GM21723 (cell line): ENCODE data around the gene KDM5B.

Source experiments
- ATAC-seq: cut with Tn5 transposase; IDR thresholded peaks from one replicate; pipeline ENCODE4 v1.9.1; 2021; ENCODE audit warnings: mild to moderate bottlenecking, moderate library complexity; ENCODE audit not compliant: unreplicated experiment

Gene KDM5B

DNA sequence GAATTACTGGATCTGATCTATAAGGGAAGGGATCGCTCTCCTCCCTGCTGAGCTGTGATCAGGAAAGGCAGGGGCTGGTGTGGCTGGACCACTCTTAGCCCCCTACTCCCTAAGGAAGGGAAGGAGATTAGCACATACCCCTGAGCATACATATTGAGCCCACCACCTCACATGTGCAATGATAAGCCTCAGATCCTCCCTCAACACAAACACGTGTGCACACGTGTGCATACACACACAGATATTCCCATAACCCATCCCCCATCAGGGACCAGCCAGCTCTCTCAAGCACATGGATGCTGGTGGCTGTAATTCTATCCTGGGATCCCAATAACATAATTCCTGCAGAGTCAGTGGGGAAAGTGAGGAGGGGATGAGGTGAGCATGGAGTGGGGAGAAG lies 119.1 kb downstream of the KDM5B start:
- no peak for ATAC-seq

DNA sequence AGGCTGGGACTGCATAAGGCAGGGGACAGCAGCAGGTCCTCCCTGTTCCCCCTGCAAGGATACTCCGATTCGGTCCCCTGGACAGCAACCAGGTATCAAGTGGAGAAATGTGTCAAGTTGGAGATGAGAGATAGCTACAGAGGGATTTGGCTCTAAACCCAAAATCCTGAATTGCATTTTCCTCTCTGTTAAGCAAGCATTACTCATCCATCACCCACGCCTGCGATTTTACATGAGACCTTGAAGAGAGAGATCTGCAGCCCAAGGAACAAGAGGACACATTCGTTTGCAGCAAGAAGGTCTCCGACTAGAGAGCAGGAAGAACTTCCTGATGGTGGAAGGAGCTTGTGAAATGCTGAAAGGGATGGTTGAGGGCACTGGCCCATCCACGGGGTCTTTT lies 119.8 kb downstream of the KDM5B start:
- ATAC-seq: no peak

DNA sequence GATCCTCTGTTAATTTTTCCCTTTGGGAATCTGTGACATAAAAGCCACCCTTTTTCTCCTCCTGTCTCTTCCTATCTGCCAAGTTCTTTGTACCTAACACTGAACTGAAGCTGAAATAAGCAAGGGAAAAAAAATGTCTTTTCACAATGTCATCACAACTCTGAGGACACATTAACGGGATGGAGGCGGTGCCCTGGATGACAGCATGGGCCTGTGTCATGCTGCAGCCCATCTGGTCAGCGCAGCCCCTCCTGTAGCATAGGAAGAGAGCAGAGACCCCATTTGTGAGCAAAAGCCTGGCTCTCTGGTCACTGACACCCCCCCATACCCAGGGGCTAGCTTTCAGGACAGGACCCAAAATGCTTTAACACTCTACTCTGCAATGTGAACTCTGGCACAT lies 120.4 kb downstream of the KDM5B start:
- ATAC-seq: no peak

DNA sequence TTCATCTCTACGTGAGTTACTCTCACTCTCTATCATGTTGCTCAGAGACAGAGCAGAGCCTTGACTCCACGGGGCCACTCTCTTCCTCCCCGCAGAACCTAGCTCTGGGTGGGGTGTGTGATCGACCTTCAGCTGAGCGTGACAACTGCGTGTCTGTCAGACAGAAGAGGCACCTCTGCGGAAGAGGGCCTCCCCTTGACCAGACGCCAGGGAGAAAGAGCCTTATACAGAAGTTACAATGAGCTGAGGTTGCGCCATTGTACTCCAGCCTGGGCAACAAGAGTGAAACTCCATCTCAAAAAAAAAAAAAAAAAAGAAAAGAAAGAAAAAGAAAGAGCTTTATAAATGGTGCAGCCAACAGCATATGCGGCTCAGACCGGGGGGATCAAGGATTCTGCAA lies 120.9 kb downstream of the KDM5B start:
- no peak for ATAC-seq

DNA sequence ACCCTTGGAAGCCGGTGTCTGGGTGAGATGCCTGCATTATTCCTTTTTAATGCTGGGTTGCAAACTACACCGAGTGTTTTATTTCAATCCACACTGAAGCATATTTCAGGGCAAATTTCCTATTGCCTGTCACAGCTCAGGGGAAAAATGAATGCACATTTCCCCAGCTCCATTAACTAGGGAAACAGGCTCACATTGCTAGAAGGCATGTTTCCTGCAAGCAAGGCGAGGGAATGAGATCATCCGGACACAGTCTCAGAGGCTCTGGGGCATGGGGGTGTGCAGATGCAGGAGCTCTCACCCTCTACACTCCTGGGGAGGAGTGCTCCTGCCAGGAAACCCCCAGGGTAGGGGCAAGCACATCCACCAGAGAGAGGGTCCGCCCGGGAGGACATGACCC lies 122.6 kb downstream of the KDM5B start:
- ATAC-seq: no peak

DNA sequence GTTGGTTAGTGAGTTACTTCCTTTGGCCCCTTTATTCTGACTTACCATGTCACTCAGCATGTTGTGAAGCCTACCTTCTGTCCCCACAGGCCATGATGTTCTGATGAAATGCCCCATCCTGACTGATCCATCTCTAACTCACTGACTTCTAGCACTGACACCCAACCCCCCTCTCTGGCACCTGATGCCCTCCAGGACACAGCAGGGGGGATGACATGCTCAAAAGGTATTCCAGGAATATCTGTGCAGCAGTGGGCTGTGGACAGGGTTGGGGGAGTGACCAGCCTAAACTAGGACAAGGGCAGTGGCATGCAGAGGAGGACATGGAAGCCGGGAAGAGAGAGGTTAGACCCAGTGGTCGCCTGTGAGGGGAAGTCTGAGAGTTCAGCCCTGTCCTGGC lies 123.5 kb downstream of the KDM5B start:
- ATAC-seq: no peak

DNA sequence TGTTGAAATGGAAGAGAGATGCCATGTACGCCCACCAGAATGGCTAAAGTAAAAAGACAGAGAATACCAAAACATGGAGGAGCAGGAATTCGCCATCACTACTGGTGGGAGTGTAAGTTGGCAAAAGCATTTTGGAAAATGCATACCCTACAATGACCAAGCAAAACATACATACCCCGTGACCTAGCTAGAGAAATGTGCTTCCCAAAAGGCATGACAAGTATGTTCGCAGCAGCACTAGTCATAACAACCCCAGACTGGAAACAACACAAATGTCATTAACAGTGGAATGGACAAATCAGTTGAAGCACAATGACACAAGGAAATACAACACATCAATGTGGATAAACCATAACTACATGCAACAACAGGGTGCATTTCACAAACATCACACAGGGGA lies 125.2 kb downstream of the KDM5B start:
- ATAC-seq: no peak

DNA sequence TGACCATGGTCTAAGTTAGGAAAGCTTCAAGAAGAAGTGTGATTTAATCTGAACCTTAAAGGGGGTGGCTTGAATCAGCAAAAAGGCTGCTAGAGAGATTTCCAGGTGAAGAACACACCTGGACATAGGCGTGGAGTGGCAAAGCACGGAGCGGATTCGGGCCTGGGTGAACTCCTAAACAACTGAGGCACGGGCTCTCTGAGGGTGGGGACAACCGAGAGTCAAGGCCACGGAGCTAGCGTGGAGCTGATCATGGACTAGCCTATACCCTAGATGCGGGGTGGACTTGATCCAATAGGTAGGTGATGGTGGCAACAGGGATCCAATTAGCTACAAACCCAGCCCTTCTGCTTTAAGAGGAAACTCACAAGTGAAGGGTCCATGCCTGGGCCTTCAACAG lies 125.7 kb downstream of the KDM5B start:
- ATAC-seq: no peak

DNA sequence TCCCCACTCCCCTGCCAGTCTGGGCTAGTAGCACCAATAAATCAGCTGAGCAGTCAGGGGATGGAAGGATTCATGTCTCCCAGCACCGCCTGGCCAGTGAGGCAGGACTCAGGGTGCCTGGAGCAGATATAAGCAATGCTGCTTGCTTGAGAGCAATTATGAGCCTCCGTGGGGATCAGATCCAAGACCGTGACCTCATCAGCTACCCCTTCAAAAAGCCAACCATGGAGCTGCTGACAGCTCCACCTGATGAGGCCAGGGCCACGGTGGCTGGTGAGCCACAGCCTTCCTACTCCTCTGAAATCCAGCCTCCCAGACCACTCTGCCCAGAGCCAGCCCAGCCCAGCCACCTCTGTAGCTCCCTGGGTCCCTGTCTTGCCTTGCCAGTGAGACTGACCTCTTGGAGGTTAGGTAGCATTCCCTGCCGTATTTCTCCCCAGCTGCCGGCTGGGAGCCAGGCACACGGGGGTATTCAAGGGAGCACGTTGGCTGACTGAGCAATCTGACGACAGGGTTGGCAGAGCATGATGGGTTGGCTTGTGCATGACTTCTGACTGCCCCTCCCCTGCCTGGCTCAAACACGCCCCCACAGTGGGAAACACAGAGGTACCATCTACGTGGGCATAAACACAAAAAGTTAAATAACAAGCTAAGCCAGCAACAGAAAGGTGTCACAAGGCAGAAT lies 126.3 kb downstream of the KDM5B start:
- no peak for ATAC-seq

DNA sequence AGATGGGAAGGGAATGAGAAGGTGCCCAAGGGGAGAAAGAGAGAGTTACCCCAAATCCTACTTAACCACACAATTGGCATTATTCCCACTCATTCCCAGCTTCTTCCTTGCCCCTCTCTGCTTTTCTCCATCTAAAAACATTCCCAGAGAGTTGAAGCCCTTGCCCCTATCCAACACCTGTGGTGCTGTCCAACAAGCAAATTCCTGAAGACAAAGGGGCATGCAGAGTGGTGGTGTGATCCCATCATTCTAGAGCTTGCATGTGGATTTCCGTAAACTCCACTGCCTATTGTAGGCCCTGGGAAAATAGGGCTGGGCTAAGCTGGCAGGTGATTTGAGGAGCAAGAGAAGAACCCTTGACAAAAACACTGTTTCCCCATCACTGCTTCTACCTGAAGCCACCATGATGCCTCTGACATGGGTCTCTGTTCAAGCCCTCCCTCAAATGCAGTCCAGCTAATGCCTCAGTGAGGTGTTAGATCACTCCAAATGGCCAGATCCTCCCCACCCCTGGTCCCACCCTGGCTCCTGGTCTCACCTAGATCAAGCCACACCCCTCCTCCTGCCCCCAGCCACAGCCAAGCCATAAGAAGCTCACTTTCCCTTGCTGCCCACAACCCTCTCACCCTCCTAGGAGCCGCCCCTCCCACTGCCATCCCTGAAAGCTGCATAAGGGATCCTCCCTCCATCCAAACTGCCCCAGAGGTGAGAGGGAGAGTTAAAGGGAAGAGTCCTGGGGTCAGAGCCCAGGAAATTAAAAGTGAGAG lies 127.5 kb downstream of the KDM5B start:
- ATAC-seq: no peak

DNA sequence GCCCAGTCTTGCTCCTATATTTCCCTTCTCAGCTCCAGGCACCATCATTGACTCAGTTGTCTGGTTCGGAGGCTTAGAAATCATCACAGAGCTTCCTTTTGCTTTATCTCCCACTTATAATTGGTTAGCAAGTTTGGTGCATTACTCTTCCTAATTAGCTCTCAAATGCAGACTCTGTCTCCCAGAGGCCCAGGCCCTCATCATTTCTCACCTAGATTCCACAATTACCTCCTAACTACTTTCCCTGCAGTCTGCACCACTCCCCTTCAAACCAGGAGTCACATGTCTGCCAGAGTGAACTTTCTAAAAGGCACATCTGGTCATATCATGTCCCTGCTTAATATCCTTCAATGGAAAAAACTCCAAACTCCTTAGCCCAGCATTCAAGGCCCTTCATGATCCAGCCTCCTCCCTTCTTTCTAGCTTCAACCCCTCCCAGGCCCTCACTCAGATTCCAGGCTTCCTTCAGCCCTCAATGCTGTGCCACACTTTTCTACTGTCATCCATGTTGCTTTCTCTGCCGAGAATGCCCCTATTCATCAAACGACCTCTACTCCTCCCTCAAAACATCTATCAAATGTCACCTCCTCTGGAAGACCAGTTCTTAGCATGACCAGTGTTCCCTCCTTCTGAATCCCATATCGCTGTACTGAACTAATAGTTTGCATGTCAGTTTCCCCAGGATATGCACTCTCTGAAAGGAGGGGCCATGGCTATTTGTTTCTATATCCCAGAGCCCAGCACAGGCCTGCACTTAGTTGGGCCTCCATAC lies 128.6 kb downstream of the KDM5B start:
- no peak for ATAC-seq

DNA sequence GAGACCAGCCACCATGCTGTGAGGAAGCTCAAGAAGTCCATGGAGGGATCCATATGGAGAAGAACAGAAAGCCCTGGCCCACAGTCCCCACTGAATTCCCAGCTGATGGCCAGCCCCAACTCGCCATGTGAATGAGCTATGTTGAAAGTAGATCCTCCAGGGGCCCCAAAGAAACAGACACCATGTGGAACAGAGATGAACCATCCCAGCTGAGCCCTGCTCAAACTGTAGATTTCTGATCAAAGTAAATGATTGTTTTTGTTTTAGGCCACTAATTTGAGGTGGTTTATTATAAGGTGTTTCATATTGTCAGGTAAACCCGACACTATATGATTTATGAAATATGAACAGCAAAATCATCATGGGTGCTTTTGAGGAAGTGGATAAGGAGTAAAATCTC lies 130.8 kb downstream of the KDM5B start:
- no peak for ATAC-seq
